ENCODE results near the gene CRYBA2. TPM values are rescaled to one million over a fixed set of nuclear protein-coding genes. Genes with fewer than 3 reads are reported as not detected.

The CRYBA2 gene
- total RNA-seq, 2 experiments from 2014 or later, result not detected

- no peaks in the 10 kb centered on the region for H3K9me2 ChIP-seq (ENCODE audit: insufficient read depth, low read length)
- no peak overlapping the region for H3K4me3 ChIP-seq (ENCODE audit: low read depth, low read length, poor library complexity, severe bottlenecking)
- no peaks in the 10 kb centered on the region for H3K36me3 ChIP-seq (ENCODE audit: insufficient read depth, low read length)
- H2AFZ ChIP-seq (ENCODE audit: low read length), result no peak overlapping the region
- no TSS peak for BruUV-seq (replicated peaks)
- no peak for DNase-seq (ENCODE audit: low spot score)
- H3K79me2 ChIP-seq (ENCODE audit: insufficient read depth, low read depth, low read length), result no peaks in the 10 kb centered on the region
- no peak overlapping the region for H3K27ac ChIP-seq (ENCODE audit: low read depth, low read length, poor library complexity, severe bottlenecking)
- no peak overlapping the region for H3K4me2 ChIP-seq (ENCODE audit: low read length)
- H3K9me3 ChIP-seq (ENCODE audit: low read length), result no peaks in the 10 kb centered on the region
- CTCF ChIA-PET (ENCODE audit: unreplicated experiment), result no interaction called here
- no peaks in the 10 kb centered on the region for H3K4me1 ChIP-seq (ENCODE audit: insufficient read depth, low read length, poor library complexity, severe bottlenecking)
- POLR2A ChIA-PET, result no interaction called here
- intact Hi-C loops (cut with micrococcal nuclease; ENCODE audit: unreplicated experiment), result no loop called here
- H4K20me1 ChIP-seq (ENCODE audit: insufficient read depth, low read length), result no peaks in the 10 kb centered on the region
- no peak for TF ChIP-seq CTCF (conservative IDR thresholded peaks at IDR 0.05; ENCODE audit: low read length)
- no peak for TF ChIP-seq EZH2phosphoT487 (IDR thresholded peaks at IDR 0.05; ENCODE audit: borderline replicate concordance, low read depth, low read length)
Observed at GRCh38 chr2:219001100-219001576, 7.9 kb upstream of the CRYBA2 start.

GRCh38 chr2:219000569-219000960 is 7.3 kb upstream of the CRYBA2 start:
- Histone ChIP-seq H4K20me1 (ENCODE audit: insufficient read depth, low read length) (no peaks in the 10 kb centered on the region), H3K79me2 (ENCODE audit: insufficient read depth, low read depth, low read length) (no peaks in the 10 kb centered on the region), H3K27ac (ENCODE audit: low read depth, low read length, poor library complexity, severe bottlenecking) (no peak overlapping the region), H3K4me1 (ENCODE audit: insufficient read depth, low read length, poor library complexity, severe bottlenecking) (no peaks in the 10 kb centered on the region), H3K4me3 (ENCODE audit: low read depth, low read length, poor library complexity, severe bottlenecking) (no peak overlapping the region), H3K9me3 (ENCODE audit: low read length) (no peaks in the 10 kb centered on the region), H2AFZ (ENCODE audit: low read length) (no peak overlapping the region), H3K4me2 (ENCODE audit: low read length) (no peak overlapping the region), H3K9me2 (ENCODE audit: insufficient read depth, low read length) (no peaks in the 10 kb centered on the region), H3K36me3 (ENCODE audit: insufficient read depth, low read length) (no peaks in the 10 kb centered on the region)
- CTCF ChIA-PET (ENCODE audit: unreplicated experiment), result no interaction called here
- DNase-seq (ENCODE audit: low spot score), result no peak
- no TSS peak for BruUV-seq (replicated peaks)
- no peak for TF ChIP-seq CTCF (conservative IDR thresholded peaks at IDR 0.05; ENCODE audit: low read length)
- TF ChIP-seq EZH2phosphoT487 (IDR thresholded peaks at IDR 0.05; ENCODE audit: borderline replicate concordance, low read depth, low read length), result no peak
- POLR2A ChIA-PET, result no interaction called here
- intact Hi-C loops (cut with micrococcal nuclease; ENCODE audit: unreplicated experiment), result no loop called here

- Histone ChIP-seq H3K9me3 (ENCODE audit: low read length) (no peaks in the 10 kb centered on the region), H3K4me1 (ENCODE audit: insufficient read depth, low read length, poor library complexity, severe bottlenecking) (no peaks in the 10 kb centered on the region), H3K9me2 (ENCODE audit: insufficient read depth, low read length) (no peaks in the 10 kb centered on the region), H3K36me3 (ENCODE audit: insufficient read depth, low read length) (no peaks in the 10 kb centered on the region), H3K27ac (ENCODE audit: low read depth, low read length, poor library complexity, severe bottlenecking) (no peak overlapping the region), H3K79me2 (ENCODE audit: insufficient read depth, low read depth, low read length) (no peaks in the 10 kb centered on the region), H4K20me1 (ENCODE audit: insufficient read depth, low read length) (no peaks in the 10 kb centered on the region), H2AFZ (ENCODE audit: low read length) (no peak overlapping the region), H3K4me2 (ENCODE audit: low read length) (no peak overlapping the region), H3K4me3 (ENCODE audit: low read depth, low read length, poor library complexity, severe bottlenecking) (no peak overlapping the region)
- ChIA-PET CTCF (ENCODE audit: unreplicated experiment) (no interaction called here), POLR2A (no interaction called here)
- BruUV-seq (replicated peaks), result no TSS peak
- no peak for TF ChIP-seq EZH2phosphoT487 (IDR thresholded peaks at IDR 0.05; ENCODE audit: borderline replicate concordance, low read depth, low read length)
- no peak for TF ChIP-seq CTCF (conservative IDR thresholded peaks at IDR 0.05; ENCODE audit: low read length)
- DNase-seq (ENCODE audit: low spot score), result no peak
- intact Hi-C loops (cut with micrococcal nuclease; ENCODE audit: unreplicated experiment), result loop anchor here (5.0 kb wide), 1 partner anchor 148 kb away; no protein-coding TSS in a partner anchor
Observed at GRCh38 chr2:218999881-219000568, 6.8 kb upstream of the CRYBA2 start.
